GM18520 (cell line): ENCODE data around the gene TAF6.

Experiments
- ATAC-seq: cut with Tn5 transposase; IDR thresholded peaks from one replicate; pipeline ENCODE4 v1.9.1; 2021; ENCODE audit not compliant: unreplicated experiment

Gene TAF6

GRCh38 chr7:100098913-100099312 lies 20.2 kb downstream of the TAF6 start:
- no peak for ATAC-seq

DNA sequence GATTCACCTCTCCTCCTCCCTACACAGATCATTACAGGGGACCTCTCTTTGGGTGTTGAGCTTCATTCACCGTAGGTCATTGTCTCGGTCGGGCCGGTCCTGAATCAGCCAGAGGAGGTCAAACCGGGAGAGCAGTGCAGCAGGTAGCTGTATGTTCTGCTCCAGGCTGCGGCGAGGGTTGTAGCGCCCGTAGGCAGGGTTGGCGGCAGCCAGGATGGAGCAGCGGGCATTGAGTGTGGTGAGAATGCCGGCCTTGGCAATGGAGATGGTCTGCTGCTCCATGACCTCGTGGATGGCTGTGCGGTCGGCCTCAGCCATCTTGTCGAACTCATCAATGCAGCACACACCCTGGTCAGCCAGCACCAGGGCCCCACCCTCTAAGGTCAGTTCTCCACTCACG lies 23.5 kb downstream of the TAF6 start:
- ATAC-seq, result no peak

DNA sequence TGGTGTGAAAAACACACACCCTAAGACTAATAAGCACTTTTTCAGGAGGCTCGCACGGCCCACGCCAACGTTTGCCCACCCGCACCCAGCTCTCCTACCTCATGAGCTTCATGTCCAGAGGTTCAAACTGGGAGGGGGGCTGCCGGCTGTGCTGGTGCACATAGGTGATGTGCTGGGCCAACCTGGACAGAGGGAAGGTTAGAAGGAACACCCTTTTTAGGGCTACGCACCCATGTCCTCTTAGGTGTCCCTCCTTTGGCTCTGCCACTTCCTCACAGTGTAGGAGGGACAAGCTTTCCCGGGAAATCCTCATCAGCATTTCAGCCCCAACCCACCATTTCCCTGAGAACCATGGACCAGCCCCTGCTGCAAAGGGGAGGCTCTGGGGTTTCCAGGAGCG lies 23.9 kb downstream of the TAF6 start:
- no peak for ATAC-seq

DNA sequence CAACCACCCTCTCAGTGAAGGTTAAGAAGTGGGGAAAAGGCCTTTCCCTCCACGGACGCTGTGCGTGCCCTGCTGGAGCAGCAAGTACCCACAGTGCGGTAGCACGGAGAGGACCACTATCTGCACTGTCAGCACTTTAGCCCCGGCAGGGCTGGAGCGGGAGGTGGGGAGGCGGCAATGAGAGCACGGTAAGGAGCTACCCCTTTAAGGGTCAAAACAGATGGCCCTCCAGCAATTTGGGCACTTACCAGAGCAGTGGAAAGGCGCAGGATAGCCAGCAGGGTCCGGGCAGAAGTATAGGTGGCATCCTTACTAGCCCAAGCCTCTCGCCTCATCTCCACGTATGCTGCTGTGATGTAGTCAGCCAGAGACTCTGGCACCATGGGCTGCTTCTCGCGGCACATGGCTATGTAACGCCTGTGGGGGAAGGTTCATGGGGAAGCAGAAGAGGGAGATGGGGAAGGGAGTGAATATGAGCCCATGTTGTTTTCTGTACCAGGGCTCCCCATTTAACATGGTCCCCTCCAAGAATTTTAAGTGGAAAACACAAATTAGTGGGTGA lies 25.2 kb downstream of the TAF6 start:
- ATAC-seq, result no peak

DNA sequence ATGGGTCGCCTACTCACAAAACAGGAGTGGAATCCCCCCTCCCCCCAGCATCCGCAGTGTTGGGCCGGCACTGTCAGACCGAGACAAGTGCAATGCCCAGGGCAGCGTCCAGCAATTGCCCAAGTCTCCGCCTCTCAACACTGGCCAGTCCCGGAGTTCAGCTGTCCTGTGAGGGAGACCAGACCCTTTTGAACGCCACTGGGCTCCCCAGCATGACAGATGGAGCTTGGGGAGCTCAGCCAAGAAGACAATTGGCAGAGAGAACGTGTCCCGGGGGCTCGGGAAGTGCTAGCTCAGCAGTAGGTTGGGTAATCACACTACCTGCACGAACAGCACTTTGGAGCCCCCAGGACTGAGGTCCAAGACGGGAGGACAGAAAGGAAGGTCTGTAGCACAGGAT lies 25.7 kb downstream of the TAF6 start:
- ATAC-seq, result no peak

GRCh38 chr7:100093054-100093453 lies 26.1 kb downstream of the TAF6 start:
- no peak for ATAC-seq

- ATAC-seq, result no peak
Measured at GRCh38 chr7:100091411-100092181, 27.6 kb downstream of the TAF6 start.

DNA sequence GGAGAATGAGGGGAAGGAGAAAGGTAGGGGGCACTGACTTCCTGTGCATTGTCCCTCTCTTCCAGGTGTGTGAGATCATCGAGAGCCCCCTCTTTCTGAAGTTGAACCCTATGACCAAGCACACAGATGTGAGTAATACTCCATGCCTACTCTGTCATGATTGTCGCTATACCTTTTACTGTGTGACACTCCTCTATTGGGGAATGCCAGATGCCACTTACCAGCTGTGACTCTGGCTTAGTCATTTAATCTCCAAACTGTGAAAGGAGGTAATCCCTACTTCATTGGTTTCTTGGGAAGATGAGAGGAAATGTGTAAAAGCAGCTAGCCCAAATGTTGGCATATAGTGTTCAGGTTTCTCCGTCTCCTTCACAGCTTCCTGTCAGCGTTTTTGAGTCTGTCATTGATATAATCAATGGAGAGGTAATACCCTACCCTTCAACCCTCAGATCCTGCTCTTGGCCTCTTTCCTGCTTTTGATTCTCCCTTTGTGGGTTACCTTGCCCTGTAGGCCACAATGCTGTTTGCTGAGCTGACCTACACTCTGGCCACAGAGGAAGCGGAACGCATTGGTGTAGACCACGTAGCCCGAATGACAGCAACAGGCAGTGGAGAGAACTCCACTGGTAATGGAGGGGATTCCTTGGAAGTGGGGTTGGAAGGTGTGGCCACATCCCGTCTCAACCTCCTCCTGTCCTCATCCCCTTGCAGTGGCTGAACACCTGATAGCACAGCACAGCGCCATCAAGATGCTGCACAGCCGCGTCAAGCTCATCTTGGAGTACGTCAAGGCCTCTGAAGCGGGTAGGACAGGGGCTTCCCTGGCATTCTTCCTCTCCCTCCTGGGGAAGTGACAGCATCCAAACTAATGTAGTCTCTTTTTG lies 28.4 kb downstream of the TAF6 start:
- ATAC-seq, result no peak

GRCh38 chr7:100089458-100090196 lies 29.5 kb downstream of the TAF6 start:
- no peak for ATAC-seq

DNA sequence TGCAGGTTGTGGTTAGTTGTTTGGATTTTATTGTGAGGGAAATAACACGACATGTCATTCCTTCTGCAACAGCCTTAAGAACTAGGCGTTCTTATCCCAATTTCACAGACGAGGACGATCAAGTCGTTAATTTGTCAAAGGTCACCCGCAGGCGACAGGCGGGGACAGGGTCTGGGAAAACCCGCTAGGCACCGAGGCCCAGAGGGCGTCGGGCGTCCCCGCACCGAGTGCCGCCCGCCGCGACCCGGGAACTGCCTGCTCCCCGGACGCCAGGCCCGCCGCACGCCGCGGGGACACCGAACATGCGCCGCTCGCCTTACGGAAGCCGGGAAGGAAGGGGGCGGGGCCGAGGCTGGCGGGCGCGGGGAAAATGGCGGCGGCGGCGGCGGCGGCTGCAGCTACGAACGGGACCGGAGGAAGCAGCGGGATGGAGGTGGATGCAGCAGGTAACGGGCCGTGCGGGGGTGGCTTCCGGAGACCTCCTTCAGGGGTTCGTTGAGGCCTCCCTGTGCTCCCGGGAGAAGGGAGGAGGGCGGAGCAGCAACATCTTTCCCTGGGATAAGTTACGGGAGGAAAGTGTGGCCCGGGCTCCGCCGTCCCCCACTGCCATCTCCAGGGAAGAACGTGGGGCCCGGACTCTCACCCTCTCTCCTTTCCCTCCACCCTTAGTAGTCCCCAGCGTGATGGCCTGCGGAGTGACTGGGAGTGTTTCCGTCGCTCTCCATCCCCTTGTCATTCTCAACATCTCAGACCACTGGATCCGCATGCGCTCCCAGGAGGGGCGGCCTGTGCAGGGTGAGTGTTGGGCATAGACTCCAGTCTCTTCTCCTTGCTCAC lies 30.3 kb downstream of the TAF6 start, which contains the start of gene COPS6:
COPS6 (plus strand) TSS at position 349 of the 837 bp plus-strand sequence; CDS start at position 371, 22 bp downstream.
- no peak for ATAC-seq

GRCh38 chr7:100088095-100088620 lies 31.0 kb downstream of the TAF6 start:
- ATAC-seq, result no peak

DNA sequence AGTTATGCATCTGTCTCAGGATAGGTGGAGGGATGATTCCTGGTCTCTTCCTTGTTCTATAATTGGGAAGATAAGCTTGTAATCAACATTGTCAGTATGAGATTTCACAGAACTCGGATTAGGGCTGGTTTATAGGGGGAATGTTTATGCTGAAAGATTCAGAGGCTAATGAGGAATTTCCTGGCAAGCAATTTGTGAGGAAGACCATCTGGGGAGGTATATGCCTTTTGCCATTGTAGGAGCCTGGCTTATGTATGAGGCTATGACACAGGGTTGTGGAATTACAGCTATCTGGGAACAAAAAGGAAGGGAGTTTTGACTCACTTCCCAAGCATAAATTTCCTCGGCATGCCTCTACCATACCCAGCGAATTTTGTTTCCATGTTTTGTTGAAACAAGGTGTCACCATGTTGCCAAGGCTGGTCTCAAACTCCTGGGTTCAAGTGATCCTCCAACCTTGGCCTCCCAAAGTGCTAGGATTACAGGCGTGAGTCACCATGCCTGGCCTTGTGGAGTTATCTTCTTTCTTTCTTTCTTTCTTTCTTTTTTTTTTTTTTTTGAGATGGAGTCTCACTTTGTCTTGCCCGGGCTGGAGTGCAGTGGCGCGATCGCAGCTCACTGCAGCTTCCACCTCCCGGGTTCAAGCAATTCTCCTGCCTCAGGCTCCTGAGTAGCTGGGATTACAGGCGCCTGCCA lies 32.0 kb downstream of the TAF6 start:
- ATAC-seq, result no peak

GRCh38 chr7:100085515-100085914 lies 33.6 kb downstream of the TAF6 start:
- ATAC-seq, result no peak

- no peak for ATAC-seq
Measured at GRCh38 chr7:100082978-100083377, 36.2 kb downstream of the TAF6 start.

- ATAC-seq, result peak; percentile 83
Measured at GRCh38 chr7:100081535-100082102, 37.5 kb downstream of the TAF6 start, which contains the start of gene ZNF3. Gene ZNF3 (minus strand): TSS chr7:100081723. CDS start chr7:100077357, 4,366 bp downstream.

- no peak for ATAC-seq
Measured at GRCh38 chr7:100080907-100081534, 38.1 kb downstream of the TAF6 start.

DNA sequence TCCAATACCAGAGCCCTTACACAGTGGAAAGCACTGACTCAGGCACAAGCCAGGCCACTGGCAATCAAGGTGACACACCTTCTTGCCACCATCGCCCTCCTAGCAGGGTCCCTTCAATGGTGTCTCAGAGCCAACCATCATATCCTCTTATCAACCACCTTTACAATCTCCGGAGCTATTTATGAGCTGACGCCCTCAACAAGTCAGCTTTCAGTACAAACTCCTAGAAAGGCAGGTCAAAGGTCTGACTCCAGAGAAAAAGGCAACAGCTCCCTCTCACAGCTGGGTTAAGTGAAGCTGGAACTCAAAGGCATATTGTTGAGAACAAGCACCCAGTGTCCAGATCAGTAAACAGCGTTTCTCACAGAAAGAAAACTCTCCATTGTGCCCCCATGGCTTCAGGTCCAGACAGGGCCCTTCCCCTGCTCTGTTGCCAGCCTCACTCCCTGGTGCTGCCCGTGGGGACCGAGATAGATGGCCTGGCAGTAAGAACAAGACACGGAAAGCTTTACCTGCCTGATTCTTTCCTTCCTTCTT lies 40.1 kb downstream of the TAF6 start:
- no peak for ATAC-seq

DNA sequence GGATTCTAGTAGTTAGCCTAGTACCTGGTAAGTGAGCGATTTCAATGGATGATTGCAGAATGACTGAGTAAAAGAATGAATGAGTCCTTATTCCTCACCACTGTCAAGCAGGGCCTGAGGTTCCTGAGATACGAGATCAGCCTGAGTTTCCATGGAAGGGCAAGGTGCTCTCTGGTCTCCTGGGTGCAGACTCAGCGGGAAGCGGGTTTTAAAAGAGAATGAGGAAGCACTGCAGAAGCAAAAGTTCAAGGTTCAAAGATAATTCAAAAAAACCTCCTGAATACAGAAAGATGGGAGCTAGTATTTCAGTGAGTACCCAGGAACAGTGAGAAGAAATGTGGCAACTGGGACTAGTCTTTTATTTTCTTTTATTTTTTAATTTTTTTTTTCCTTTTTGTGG lies 42.0 kb downstream of the TAF6 start:
- no peak for ATAC-seq
